Measurements from ENCODE around the gene MAP1A. TPM values are rescaled to one million over a fixed set of nuclear protein-coding genes. Genes with fewer than 3 reads are reported as not detected.
A peak's percentile ranks its signal among the peaks of the same experiment; 100 is the strongest.

MAP1A gene
- 2.5 TPM in 2 replicates for total RNA-seq (2021)
- long read RNA-seq, partial matches to known transcripts: 23 of 31 reads
- long read RNA-seq, other reads (novel, unspliced or antisense): 8 of 31 reads

DNA sequence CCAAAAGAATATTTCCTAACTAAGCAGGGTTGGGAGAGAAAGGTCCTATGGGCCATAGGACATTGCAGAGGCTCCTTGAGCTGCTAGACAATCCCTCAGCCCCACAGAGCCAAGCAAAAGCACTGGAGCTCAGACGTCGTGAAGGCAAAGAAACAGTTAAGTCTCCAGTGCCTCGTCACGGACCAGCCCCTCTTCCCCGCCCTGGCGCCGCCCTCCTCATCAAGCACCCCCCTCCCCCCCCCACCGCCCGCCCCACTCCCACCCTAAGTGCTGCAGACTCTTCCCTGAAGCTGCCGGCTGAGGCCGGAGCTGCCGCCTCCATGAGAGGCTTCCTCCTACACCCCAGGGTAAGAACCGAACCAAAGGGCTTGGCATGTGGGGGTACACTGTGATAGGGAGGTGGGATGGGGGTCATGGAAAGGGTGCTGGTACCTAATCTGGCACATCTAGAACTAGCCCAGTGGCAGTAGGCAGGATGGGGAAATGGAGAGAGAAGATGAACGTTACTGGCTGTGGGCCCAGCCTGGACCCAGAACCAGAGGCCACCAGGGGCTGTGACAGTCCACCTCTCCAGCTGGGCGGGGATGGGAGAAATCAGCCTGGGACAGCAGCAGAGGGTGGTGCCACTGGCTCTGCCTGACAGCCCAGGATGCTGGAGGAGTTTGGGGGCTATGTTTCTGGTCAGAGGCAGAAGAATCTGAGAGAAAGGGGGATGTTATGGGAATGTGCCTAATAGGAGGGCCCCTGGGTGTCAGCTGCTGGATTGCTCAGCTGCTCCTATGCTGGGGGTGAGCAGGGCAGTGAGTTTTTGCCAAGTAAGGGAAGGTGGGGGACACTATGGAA, at the start of gene MAP1A:
Gene MAP1A, plus strand, starts transcription at position 255 of the 843 bp plus-strand sequence. CDS start 3,866 bp downstream, outside the sequence.
- TF ChIP-seq, protein P1, sequence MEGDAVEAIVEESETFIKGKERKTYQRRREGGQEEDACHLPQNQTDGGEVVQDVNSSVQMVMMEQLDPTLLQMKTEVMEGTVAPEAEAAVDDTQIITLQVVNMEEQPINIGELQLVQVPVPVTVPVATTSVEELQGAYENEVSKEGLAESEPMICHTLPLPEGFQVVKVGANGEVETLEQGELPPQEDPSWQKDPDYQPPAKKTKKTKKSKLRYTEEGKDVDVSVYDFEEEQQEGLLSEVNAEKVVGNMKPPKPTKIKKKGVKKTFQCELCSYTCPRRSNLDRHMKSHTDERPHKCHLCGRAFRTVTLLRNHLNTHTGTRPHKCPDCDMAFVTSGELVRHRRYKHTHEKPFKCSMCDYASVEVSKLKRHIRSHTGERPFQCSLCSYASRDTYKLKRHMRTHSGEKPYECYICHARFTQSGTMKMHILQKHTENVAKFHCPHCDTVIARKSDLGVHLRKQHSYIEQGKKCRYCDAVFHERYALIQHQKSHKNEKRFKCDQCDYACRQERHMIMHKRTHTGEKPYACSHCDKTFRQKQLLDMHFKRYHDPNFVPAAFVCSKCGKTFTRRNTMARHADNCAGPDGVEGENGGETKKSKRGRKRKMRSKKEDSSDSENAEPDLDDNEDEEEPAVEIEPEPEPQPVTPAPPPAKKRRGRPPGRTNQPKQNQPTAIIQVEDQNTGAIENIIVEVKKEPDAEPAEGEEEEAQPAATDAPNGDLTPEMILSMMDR (conservative IDR thresholded peaks at IDR 0.05): no peak
- WGBS (ENCODE audit: extremely low coverage, insufficient read length, low lambda C conversion rate): no CpG with 5 or more reads among the region's 15 CpGs
- H3K27ac ChIP-seq (ENCODE audit: insufficient read length, low read depth, low read length): no peak within 1 kb of the TSS
- no peak within 1 kb of the TSS for H3K4ac ChIP-seq (ENCODE audit: low read depth, low read length)
- H2BK15ac ChIP-seq (ENCODE audit: low read depth, low read length): no peak within 1 kb of the TSS
- H3K9me3 ChIP-seq (ENCODE audit: control insufficient read depth, low read depth, low read length): no peaks in the 10 kb centered on the region
- H3K27me3 ChIP-seq (ENCODE audit: insufficient read depth, low read length): peaks cover 9% of the 10 kb centered on the region; the same call in 1 of the 2 replicates
- no peak within 1 kb of the TSS for H4K8ac ChIP-seq (replicated peaks; ENCODE audit: insufficient read length, low read depth, low read length)
- Mint-ChIP-seq H3K27me3 (ENCODE audit: low read depth) (peaks cover 90% of the 10 kb centered on the region), H3K4me3 (peak within 1 kb of the TSS; percentile 78 to 91), H3K4me1 (peaks cover 37 to 54% of the 10 kb centered on the region in 2 experiments), H3K9me3 (no peaks in the 10 kb centered on the region), H3K36me3 (ENCODE audit: insufficient read depth in 1 of 3, low read depth in 3 of 3) (peaks cover 0 to 4% (median 1%) of the 10 kb centered on the region in 3 experiments; a peak in 2 of 7 replicates), H3K27ac (peak within 1 kb of the TSS in 1 of 3 experiments; percentile 37; a peak in 2 of 7 replicates)
- no peaks in the 10 kb centered on the region for H4K20me1 ChIP-seq (ENCODE audit: control insufficient read depth, insufficient read depth, insufficient read length)
- H3K9ac ChIP-seq (ENCODE audit: extremely low read depth, insufficient read length, low read length): no peak within 1 kb of the TSS
- no peak within 1 kb of the TSS for H3K18ac ChIP-seq (ENCODE audit: insufficient read length, low read depth, low read length)
- H3K56ac ChIP-seq (ENCODE audit: insufficient read length, low read depth, low read length): no peak within 1 kb of the TSS
- no peak within 1 kb of the TSS for H2BK20ac ChIP-seq (ENCODE audit: low read depth, low read length, poor library complexity, severe bottlenecking)
- peak; percentile 77 for DNase-seq
- H2BK5ac ChIP-seq (ENCODE audit: insufficient read length, low read length): no peak within 1 kb of the TSS
- no peak within 1 kb of the TSS for H2BK120ac ChIP-seq (ENCODE audit: low read depth, low read length, poor library complexity, severe bottlenecking)
- no peak within 1 kb of the TSS for H3K23ac ChIP-seq (ENCODE audit: insufficient read length, low read depth, low read length)
- H4K5ac ChIP-seq (ENCODE audit: insufficient read length, low read depth, low read length): no peak within 1 kb of the TSS
- H3K4me1 ChIP-seq (ENCODE audit: insufficient read depth, low read length): peaks cover 3% of the 10 kb centered on the region; the same call in 1 of the 2 replicates
- no peak within 1 kb of the TSS for H4K91ac ChIP-seq (ENCODE audit: insufficient read length, low read depth, low read length)
- H3K14ac ChIP-seq (ENCODE audit: insufficient read depth, low read length): no peak within 1 kb of the TSS
- no peak within 1 kb of the TSS for H2BK12ac ChIP-seq (ENCODE audit: insufficient read length, low read depth, low read length)
- H3K4me2 ChIP-seq (ENCODE audit: insufficient read depth, insufficient read length, low read length): peak within 1 kb of the TSS; percentile 74
- H3T11ph ChIP-seq (ENCODE audit: low read length): no peak within 1 kb of the TSS
- peaks cover 17% of the 10 kb centered on the region for H3K23me2 ChIP-seq (ENCODE audit: insufficient read length, low read depth, low read length, poor library complexity, severe bottlenecking)
- no peaks in the 10 kb centered on the region for H3K79me1 ChIP-seq (ENCODE audit: insufficient read depth, low read depth, low read length, poor library complexity, severe bottlenecking)
- no peak within 1 kb of the TSS for H2AK5ac ChIP-seq (ENCODE audit: insufficient read length, low read length)
- H3K79me2 ChIP-seq (ENCODE audit: insufficient read depth, low read length): no peaks in the 10 kb centered on the region
- no peak within 1 kb of the TSS for H2AFZ ChIP-seq (ENCODE audit: low read length)
